GM20431 (cell line): ENCODE measurements around the gene PYCR2.
"Not testable (repeated sequence)": the region's sequence is repeated elsewhere in the genome, so short reads cannot be mapped to it uniquely, and the experiment has no call there.

Source experiments
- in situ Hi-C: fragments of 300-500 bp; cut with MseI, MboI; formaldehyde crosslinking; loops from one replicate; pipeline ENCODE4 v1.15.0; 2020; ENCODE audit warnings: low sequenced_read_pairs; ENCODE audit not compliant: unreplicated experiment

Gene PYCR2

DNA sequence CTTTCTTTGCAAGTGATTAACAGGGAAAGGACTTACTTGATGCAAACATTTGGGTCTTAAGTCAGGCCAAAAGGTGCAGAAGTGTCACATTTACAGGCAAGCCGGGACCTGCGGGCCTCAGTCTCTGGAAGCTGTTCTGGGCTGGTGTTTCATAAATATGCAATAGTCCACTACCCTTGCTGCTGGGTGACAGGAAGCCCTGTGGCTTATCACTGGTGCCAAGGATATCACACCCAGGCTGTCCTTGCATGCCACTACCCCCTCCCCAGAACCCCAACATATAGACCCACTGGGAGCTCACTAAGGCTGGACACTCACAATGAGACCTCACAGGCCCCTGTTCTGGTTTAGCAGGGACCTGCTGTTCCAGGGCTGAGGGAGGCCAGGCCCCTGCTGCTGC is 20.3 kb upstream of the PYCR2 start:
- in situ Hi-C loops = no loop called here

DNA sequence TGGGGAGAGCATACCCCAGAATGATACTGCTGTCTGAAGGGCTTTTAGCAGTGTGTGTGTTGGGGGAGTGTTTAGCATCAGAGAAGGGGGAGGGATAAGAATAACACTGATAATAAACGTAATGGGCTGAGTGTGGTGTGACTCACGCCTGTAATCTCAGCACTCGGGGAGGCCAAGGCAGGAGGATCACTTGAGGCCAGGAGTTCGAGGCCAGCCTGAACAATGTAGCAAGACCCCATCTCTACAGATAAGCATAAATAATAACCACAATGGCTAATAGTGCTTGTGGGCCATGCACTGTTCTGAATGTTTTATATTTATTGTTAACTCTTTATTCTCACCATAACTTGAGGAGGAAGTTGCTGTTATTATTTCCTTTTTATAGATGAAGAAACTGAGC is 19.5 kb upstream of the PYCR2 start:
- in situ Hi-C loops = no loop called here

DNA sequence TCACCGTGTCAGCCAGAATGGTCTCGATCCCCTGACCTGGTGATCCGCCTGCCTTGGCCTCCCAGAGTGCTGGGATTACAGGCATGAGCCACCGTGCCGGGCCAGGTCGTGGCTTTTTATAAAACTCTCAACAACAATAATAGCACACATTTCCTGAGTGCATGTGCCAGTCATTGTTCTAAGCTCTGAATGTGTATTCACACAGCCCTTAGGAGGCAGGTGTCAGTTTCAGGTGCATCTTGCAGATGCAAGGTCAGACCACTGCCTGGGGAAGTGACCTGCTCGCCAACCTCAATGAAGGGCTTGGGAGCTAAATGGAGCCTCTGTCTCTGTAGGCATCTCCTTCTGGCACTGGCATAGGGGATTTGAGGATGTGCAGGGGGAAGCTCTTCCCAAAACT is 18.5 kb upstream of the PYCR2 start:
- in situ Hi-C loops = no loop called here

GRCh38 chr1:225941942-225942222 is 17.8 kb upstream of the PYCR2 start:
- in situ Hi-C loops = no loop called here

GRCh38 chr1:225941187-225941941 is 17.3 kb upstream of the PYCR2 start, which contains the start of gene LEFTY2:
TSS of gene LEFTY2 (minus strand) at chr1:225941220. CDS start at chr1:225941140, 80 bp downstream.
- in situ Hi-C loops = no loop called here

DNA sequence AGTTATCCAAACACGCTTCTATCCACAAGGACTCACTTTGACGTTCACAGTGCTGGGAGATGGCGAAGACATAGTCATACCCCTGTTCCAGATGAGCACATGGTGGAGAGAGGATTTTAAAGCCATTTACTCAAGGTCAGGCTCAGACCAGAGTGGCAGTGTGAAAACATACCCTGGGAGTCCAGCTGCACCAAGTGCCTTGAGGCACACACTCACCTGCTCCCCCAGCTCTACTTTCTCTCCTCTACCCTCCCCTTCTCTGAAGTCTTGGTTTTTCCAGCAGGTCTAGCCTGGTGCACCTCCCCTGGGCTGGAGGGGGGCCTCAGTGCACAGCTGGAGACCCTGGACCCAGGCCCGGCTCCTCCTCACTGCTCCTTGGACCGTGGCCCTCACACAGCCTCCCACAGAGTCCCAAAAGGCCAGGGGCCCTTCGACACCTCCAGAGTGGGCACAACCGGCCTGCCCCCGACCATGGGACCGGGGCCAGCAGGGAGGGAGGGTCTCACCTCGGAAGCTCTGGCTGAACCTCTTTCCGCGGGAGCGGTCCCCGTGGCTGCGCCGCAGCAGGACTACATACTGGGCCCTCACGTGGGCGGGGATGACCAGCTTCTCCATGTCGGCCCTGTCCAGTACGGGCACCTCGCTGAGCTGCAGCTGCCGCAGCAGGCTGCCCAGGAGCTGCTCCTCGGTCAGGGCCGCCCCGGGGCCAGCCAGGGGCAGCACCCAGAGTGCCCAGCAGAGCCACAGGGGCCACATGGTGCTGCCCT is 16.5 kb upstream of the PYCR2 start:
- in situ Hi-C loops = no loop called here

DNA sequence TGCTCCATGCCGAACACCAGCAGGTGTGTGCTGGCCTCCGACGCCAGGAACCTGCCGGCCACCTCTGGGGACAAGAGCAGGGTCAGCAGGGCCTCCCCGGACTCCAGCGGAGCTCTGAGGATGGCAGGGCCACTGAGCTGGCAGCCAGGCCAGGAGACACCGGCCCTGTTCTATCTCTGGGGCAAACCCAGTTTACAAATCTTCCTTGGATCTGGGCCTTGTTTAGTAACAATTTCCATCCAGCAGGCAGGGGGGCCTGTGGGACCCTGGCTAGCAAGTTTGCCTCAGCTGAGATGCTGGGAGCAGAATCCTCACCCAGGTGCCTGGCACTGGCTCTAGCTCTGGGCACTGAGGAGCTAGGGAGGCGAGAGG is 15.9 kb upstream of the PYCR2 start:
- in situ Hi-C loops = not testable (repeated sequence)

GRCh38 chr1:225939097-225939938 is 15.3 kb upstream of the PYCR2 start:
- in situ Hi-C loops = not testable (repeated sequence)

- in situ Hi-C loops = no loop called here
Observed at GRCh38 chr1:225937048-225937968, 13.3 kb upstream of the PYCR2 start.

DNA sequence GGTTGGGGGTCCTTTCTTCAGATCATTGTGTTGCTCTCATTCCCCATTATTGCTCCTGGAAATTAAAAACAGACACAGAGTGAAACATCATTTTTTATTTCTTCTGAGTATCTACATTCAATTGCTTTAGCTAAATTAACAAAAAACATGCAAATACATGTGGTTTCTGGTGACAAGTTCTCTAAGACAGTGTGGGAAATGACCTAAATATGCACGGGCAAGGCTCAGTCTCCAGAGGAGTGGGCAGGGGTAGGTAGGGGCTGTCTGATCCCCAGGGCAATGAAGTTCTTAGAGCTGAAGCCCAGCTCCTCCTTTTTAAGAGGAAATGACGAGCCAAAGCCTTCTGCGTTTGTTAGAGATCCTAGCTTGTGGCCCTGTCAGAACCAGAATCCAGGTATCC is 12.5 kb upstream of the PYCR2 start:
- in situ Hi-C loops = no loop called here

DNA sequence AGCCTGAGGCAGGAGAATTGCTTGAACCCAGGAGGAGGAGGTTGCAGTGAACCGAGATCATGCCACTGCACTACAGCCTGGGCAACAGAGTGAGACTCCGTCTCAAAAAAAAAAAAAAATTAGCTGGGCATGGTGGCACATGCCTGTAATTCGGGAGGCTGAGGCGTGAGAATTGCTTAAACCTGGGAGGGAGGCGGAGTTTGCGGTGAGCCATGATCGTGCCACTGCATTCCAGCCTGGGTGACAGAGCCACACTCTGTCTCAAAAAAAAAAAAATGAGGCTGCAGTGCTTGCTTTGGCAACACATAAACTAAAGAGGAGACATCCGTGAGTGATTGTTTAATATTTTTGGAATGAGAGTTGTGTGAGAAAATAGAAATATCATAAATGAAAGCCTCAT is 12.0 kb upstream of the PYCR2 start:
- in situ Hi-C loops = not testable (repeated sequence)

- in situ Hi-C loops = no loop called here
Observed at GRCh38 chr1:225934711-225935110, 10.7 kb upstream of the PYCR2 start.

DNA sequence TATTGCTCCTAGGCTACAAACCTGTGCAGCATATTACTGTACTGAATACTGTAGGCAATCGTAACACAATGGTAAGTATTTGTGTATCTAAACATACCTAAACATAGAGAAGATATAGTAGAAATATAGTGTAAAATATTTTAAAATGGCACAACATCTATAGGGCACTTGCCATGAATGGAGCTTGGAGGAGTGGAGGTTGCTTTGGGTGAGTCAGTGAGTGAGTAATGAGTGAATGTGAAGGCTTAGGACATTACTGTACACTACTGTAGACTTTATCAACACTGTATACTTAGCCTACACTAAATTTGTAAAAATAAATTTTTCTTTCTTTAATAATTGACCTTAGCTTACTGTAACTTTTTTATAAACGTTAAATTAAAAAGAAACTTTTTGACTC is 9.0 kb upstream of the PYCR2 start:
- in situ Hi-C loops = no loop called here

- in situ Hi-C loops = no loop called here
Observed at GRCh38 chr1:225931270-225932136, 7.5 kb upstream of the PYCR2 start.

DNA sequence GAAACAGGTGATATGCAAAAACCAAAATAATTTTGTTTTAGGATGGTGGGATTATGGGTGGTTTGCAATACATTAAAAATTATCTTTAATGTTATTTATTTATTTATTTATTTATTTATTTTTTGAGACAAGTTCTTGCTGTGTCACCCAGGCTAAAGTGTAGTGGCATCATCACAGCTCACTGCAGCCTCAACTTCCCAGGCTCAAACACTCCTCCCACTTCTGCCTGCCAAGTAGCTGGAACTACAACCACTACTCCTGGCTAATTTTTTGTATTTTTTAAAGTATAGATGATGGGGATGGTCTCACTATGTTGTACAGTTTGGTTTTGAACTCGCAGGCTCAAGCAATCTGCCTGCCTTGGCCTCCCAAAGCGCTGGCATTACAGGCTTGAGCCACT is 6.5 kb upstream of the PYCR2 start:
- in situ Hi-C loops = no loop called here

- in situ Hi-C loops = not testable (repeated sequence)
Observed at GRCh38 chr1:225929462-225929861, 5.4 kb upstream of the PYCR2 start.

GRCh38 chr1:225928186-225929175 is 4.4 kb upstream of the PYCR2 start:
- in situ Hi-C loops = no loop called here
